ENCODE measurements around the gene AS3MT. TPM values are rescaled to one million over a fixed set of nuclear protein-coding genes. Genes with fewer than 3 reads are reported as not detected.
A peak's percentile ranks its signal among the peaks of the same experiment; 100 is the strongest.

Gene AS3MT
- total RNA-seq, 2 donors from 2014 or later = 5.6 to 6.2 TPM

GRCh38 chr10:102916173-102916572 lies 46.9 kb downstream of the AS3MT start:
- H3K4me1 ChIP-seq (ENCODE audit: control insufficient read depth in 1 of 2, low read depth in 2 of 2) = peaks cover 0 to 18% of the 10 kb centered on the region in 2 donors
- no peak for DNase-seq (ENCODE audit: low spot score)
- H3K27me3 ChIP-seq (replicated peaks; ENCODE audit: insufficient read depth) = no peaks in the 10 kb centered on the region
- ATAC-seq (ENCODE audit: insufficient number of reproducible peaks, low FRiP score, low read depth) = no peak
- no peaks in the 10 kb centered on the region for H3K9me3 ChIP-seq
- no peak overlapping the region for H3K27ac ChIP-seq
- no peak for TF ChIP-seq CTCF (IDR thresholded peaks at IDR 0.05)
- H3K36me3 ChIP-seq = no peaks in the 10 kb centered on the region
- no peak overlapping the region for H3K4me3 ChIP-seq

DNA sequence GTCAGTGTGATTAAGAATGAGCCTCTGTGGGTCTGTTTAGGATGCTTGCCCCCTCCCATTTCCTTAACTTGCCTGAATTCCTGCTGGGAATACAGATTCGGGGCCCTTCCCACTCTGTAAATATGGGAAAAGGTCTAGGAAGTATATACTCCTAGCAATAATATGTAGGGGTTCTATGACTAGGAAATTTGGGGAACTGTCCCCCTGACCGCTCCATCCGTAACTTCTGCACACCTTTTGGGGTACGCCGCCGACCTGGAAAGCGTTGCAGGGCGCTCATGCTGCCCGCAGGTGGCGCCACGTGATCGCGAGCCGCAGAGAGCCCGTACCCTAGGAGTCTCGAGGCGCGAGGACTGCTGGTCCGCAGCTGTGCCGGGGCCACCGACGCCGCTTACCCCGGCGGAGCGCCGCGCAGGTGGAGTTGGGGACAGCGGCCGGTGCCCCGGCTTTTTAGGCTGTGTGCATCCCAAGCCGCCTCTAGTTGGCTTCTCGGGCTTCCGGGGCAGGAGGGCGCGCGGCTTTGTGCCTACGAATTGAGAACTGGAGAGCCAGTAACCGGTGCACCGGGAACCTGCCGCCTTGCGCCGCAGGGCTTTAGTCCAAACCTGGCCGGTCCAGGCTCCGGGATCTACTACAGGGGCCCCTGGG lies 48.2 kb downstream of the AS3MT start:
- Histone ChIP-seq H3K4me1 (ENCODE audit: control insufficient read depth in 1 of 2, low read depth in 2 of 2) (peaks cover under 1 to 29% of the 10 kb centered on the region in 2 donors), H3K4me3 (peak overlapping the region; percentile 86), H3K36me3 (no peaks in the 10 kb centered on the region), H3K27me3 (replicated peaks; ENCODE audit: insufficient read depth) (no peaks in the 10 kb centered on the region), H3K27ac (peak overlapping the region; percentile 82 to 88), H3K9me3 (no peaks in the 10 kb centered on the region)
- TF ChIP-seq CTCF (IDR thresholded peaks at IDR 0.05) = peak; percentile 97
- DNase-seq (ENCODE audit: low spot score) = no peak
- ATAC-seq (ENCODE audit: insufficient number of reproducible peaks, low FRiP score, low read depth) = peak; percentile 53

GRCh38 chr10:102917962-102918816 lies 48.9 kb downstream of the AS3MT start, which contains the start of gene CNNM2:
Gene CNNM2, plus strand, starts transcription at chr10:102918294. Its CDS starts 187 bp downstream, at chr10:102918481.
- H3K9me3 ChIP-seq = no peaks in the 10 kb centered on the region
- TF ChIP-seq CTCF (IDR thresholded peaks at IDR 0.05) = no peak
- H3K4me3 ChIP-seq = peak within 1 kb of the TSS; percentile 86
- DNase-seq (ENCODE audit: low spot score) (peak; percentile 100), ATAC-seq (ENCODE audit: insufficient number of reproducible peaks, low FRiP score, low read depth) (peak; percentile 93)
- no peaks in the 10 kb centered on the region for H3K36me3 ChIP-seq
- H3K4me1 ChIP-seq (ENCODE audit: control insufficient read depth in 1 of 2, low read depth in 2 of 2) = peaks cover 4 to 37% of the 10 kb centered on the region in 2 donors
- no peaks in the 10 kb centered on the region for H3K27me3 ChIP-seq (replicated peaks; ENCODE audit: insufficient read depth)
- H3K27ac ChIP-seq = peak within 1 kb of the TSS; percentile 82 to 88

GRCh38 chr10:102918817-102919245 lies 49.6 kb downstream of the AS3MT start:
- Histone ChIP-seq H3K27ac (peak overlapping the region; percentile 82 to 88), H3K9me3 (no peaks in the 10 kb centered on the region), H3K36me3 (no peaks in the 10 kb centered on the region), H3K4me3 (peak overlapping the region; percentile 86), H3K27me3 (replicated peaks; ENCODE audit: insufficient read depth) (no peaks in the 10 kb centered on the region), H3K4me1 (ENCODE audit: control insufficient read depth in 1 of 2, low read depth in 2 of 2) (peaks cover 4 to 43% of the 10 kb centered on the region in 2 donors)
- no peak for DNase-seq (ENCODE audit: low spot score)
- ATAC-seq (ENCODE audit: insufficient number of reproducible peaks, low FRiP score, low read depth) = no peak
- no peak for TF ChIP-seq CTCF (IDR thresholded peaks at IDR 0.05)

Data from thoracic aorta (tissue), 2 donors.